ES-I3 (cell line): ENCODE data around the gene COL15A1.
"Not testable (repeated sequence)": the region's sequence is repeated elsewhere in the genome, so short reads cannot be mapped to it uniquely, and the experiment has no call there.

Experiments used
- H3K36me3 ChIP-seq: 2 replicates; pipeline ENCODE4 v1.6.1; 2013; ENCODE audit warnings: mild to moderate bottlenecking, low read length, control low read depth, moderate library complexity; ENCODE audit not compliant: insufficient read depth
- H3K4me1 ChIP-seq: 2 replicates; pipeline ENCODE4 v1.6.1; 2013; ENCODE audit warnings: mild to moderate bottlenecking, control low read depth, low read length; ENCODE audit not compliant: insufficient read depth
- H3K9ac ChIP-seq: 2 replicates; pipeline ENCODE4 v1.6.1; 2013; ENCODE audit warnings: low read depth, mild to moderate bottlenecking, low read length, moderate library complexity
- H3K9me3 ChIP-seq: 2 replicates; pipeline ENCODE4 v1.6.1; 2013; ENCODE audit warnings: mild to moderate bottlenecking, low read length, moderate library complexity; ENCODE audit not compliant: control insufficient read depth, insufficient read depth

The COL15A1 gene

GRCh38 chr9:99078717-99079116 lies 135.0 kb downstream of the COL15A1 start:
- Histone ChIP-seq H3K9me3 (no peaks in the 10 kb centered on the region), H3K4me1 (no peaks in the 10 kb centered on the region), H3K9ac (no peak overlapping the region), H3K36me3 (no peaks in the 10 kb centered on the region)

DNA sequence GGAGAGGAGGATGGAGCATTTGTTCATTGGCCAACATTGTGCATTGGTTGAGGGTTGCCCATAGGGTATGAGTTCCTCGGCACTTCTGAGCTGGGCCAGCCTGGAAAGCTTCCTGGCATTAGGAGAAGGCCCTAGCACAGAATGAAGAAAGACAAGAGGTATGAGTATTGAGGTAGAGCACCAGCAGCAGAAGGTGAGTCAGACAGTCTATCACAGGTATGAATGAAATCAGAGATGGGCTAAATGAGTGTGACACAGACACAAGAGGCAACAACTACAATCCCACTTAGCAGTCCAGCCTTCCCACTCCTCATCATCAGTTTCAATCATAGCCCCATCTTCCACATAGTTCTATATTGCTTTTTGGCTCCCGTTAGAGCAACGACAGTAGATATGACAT lies 135.8 kb downstream of the COL15A1 start:
- Histone ChIP-seq H3K4me1 (no peaks in the 10 kb centered on the region), H3K36me3 (no peaks in the 10 kb centered on the region), H3K9ac (no peak overlapping the region), H3K9me3 (no peaks in the 10 kb centered on the region)

- Histone ChIP-seq H3K9me3 (no peaks in the 10 kb centered on the region), H3K9ac (no peak overlapping the region), H3K36me3 (no peaks in the 10 kb centered on the region), H3K4me1 (no peaks in the 10 kb centered on the region)
Observed at GRCh38 chr9:99083051-99083450, 139.3 kb downstream of the COL15A1 start.

DNA sequence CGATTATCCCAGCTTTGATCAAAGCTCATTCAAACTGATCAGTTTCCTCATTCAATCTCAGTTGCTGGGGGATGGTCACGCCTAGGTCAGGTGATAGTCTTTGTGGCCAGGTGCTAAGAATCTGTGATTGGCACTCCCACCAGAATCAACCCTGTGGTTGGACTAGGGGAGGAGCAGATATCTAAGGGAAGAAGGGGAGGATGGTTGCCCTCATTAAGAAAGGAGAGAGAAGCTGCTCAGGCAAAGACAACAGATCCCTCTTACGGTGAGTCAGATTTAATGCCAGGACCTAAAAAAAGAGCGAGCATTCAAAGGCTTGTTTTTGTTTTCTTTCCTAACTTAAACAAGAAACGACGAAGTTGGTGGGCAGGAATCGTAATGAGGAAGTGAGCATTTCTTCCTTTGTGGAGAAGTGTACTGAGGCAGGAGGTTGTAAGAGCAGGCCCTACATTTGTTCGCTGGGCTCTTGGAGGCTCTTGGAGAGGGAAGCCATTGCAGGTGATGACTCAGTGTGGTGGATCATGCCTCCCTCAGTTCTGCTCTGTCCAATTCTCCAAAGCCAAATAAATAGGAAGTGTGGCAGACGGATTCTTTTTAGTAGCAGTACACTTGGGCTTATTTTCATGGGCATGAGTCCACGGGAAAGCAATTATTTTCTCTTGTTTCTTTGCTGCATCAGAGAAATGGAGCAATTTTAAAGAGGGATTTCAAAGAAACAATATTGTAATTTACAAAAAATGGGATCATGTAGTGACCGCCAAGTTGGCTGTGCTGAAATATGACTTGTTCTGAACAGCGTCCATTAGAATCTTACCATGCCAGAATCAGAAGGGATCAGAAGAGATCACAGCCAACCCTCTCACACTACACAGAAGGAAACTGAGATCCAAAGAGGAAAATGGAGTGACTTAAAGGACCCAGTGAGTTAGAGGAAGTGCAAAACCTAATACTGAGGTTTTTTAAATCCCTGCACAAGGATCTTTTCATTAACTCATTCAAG lies 142.5 kb downstream of the COL15A1 start:
- Histone ChIP-seq H3K4me1 (no peaks in the 10 kb centered on the region), H3K36me3 (no peaks in the 10 kb centered on the region), H3K9me3 (peaks cover 9% of the 10 kb centered on the region), H3K9ac (no peak overlapping the region)

GRCh38 chr9:99087462-99087861 lies 143.8 kb downstream of the COL15A1 start:
- Histone ChIP-seq H3K9me3 (peaks cover 9% of the 10 kb centered on the region), H3K9ac (no peak overlapping the region), H3K4me1 (no peaks in the 10 kb centered on the region), H3K36me3 (no peaks in the 10 kb centered on the region)

- no peaks in the 10 kb centered on the region for H3K36me3 ChIP-seq
- no peaks in the 10 kb centered on the region for H3K4me1 ChIP-seq
- H3K9ac ChIP-seq: no peak overlapping the region
- H3K9me3 ChIP-seq: peaks cover 9% of the 10 kb centered on the region
Observed at GRCh38 chr9:99090336-99091130, 146.8 kb downstream of the COL15A1 start.

DNA sequence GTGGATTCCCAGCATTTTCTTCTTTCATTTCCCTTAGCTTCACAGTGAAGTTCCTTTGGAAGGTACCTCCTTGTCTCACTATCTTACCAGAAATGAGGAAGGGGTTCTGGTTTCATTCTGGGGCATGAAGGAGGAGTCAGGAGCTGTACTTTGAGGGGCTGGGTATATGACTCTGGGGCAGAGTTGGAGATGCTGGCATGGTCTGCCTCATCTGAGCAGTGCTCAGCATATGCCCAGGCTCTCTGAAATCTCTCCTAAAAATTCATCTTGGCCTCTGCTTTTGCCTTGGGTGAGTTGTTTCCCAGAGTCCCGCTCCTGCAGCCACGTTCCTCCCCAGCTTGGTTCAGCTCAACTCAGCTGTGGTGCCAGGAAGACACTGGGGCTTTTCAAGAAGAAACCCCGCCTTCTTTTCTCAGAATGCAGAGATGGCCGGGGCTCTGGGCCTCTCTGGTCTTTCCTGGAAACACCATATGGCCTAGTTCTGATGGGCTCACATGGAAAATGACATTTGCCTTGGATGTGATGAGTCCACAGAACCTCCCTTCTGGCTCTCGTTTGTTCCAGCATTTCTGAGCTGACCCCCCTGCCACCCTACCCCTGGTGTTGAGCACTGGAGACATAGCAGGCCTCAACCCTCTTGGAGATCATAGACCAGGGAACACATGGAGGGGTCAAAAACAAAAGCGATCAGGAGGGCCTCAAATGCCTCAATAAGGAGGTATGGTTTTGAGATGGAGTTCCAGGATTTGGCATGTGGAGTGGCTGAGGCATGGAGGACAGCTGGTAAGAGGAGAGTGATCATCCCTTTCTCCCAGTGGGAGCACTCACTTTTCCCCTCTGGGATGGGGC lies 149.2 kb downstream of the COL15A1 start:
- H3K9me3 ChIP-seq: peaks cover 9% of the 10 kb centered on the region
- H3K36me3 ChIP-seq: no peaks in the 10 kb centered on the region
- H3K9ac ChIP-seq: no peak overlapping the region
- no peaks in the 10 kb centered on the region; the same call in 1 of the 2 replicates for H3K4me1 ChIP-seq

GRCh38 chr9:99093492-99093791 lies 149.7 kb downstream of the COL15A1 start:
- Histone ChIP-seq H3K9me3 (peaks cover 9% of the 10 kb centered on the region), H3K9ac (no peak overlapping the region), H3K4me1 (no peaks in the 10 kb centered on the region; the same call in 1 of the 2 replicates), H3K36me3 (no peaks in the 10 kb centered on the region)

GRCh38 chr9:99095565-99095964 lies 151.9 kb downstream of the COL15A1 start:
- H3K9ac ChIP-seq: no peak overlapping the region
- H3K36me3 ChIP-seq: no peaks in the 10 kb centered on the region
- no peaks in the 10 kb centered on the region; the same call in 1 of the 2 replicates for H3K4me1 ChIP-seq
- H3K9me3 ChIP-seq: no peaks in the 10 kb centered on the region

DNA sequence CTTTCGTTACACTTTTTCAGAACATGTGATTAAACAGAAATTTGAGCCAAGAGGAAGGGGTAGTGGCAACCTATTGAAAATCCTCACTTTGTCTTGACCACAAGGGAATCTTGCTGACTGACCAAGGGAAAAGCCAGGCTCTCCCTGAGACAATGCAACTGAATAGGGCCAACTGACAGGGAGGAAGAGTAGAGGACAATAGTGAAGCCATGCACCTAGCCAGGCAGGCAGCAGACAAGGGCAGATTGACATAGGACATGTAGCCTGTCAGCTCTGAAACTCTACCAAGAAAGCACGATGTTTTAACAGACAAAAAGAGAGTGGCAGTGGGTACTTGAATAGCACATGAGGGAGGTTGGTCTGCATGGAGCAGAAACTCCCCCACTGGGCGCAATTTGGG lies 152.7 kb downstream of the COL15A1 start:
- Histone ChIP-seq H3K9ac (no peak overlapping the region), H3K36me3 (no peaks in the 10 kb centered on the region), H3K4me1 (no peaks in the 10 kb centered on the region; the same call in 1 of the 2 replicates), H3K9me3 (no peaks in the 10 kb centered on the region)

DNA sequence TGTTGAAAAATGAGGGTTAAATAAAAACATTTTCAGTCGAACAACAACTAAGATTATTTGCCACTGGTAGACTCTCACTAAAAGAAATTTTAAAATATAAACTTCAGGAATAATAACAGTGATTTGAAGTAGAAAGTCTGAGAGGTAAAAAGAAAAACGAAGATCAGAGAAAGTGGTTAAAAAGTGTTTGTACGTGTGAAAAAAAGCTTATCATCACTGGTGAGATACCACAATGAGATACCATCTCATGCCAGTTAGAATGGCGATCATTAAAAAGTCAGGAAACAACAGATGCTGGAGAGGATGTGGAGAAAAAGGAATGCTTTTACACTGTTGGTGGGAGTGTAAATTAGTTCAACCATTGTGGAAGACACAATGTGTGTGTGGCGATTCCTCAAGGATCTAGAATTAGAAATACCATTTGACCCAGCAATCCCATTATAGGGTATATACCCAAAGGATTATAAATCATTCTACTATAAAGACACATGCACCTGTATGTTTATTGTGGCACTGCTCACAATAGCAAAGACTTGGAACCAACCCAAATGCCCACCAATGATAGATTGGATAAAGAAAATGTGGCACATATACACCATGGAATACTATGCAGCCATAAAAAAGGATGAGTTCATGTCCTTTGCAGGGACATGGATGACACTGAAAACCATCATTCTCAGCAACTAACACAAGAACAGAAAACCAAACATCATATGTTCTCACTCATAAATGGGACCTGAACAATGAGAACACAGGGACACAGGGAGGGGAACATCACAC lies 156.3 kb downstream of the COL15A1 start:
- H3K36me3 ChIP-seq, H3K4me1 ChIP-seq, H3K9ac ChIP-seq, H3K9me3 ChIP-seq: not testable (repeated sequence)

- Histone ChIP-seq H3K9me3 (no peaks in the 10 kb centered on the region), H3K36me3 (no peaks in the 10 kb centered on the region), H3K4me1 (peaks cover 10% of the 10 kb centered on the region; the same call in 1 of the 2 replicates), H3K9ac (no peak overlapping the region)
Observed at GRCh38 chr9:99101271-99101670, 157.6 kb downstream of the COL15A1 start.

DNA sequence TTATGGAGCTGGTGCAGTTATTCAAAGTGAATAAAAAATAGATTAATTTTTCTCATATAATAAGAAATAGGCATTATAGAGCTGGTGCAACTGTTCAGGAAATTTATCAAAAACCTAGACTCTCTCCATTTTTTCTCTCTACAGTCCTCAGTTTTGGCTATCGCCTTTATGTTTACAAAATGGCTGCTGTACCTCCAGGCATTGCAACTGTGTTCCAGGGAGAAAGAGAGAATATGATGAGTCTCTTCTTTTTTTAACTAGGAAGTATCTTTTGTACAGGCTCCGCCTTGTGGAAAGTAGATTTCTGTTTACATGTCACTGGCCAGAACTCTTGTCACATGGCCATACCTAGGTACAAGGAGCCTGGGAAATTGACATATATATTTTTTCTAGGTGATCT lies 158.1 kb downstream of the COL15A1 start:
- H3K9me3 ChIP-seq: no peaks in the 10 kb centered on the region
- peaks cover 10% of the 10 kb centered on the region; the same call in 1 of the 2 replicates for H3K4me1 ChIP-seq
- H3K36me3 ChIP-seq: no peaks in the 10 kb centered on the region
- no peak overlapping the region for H3K9ac ChIP-seq
